Measurements from ENCODE around the gene DLG2.

GRCh38 chr11:84146826-84147225 is 1480.3 kb downstream of the DLG2 start:
- no peak for TF ChIP-seq NFIC (IDR thresholded peaks at IDR 0.05)
- no peak for TF ChIP-seq MAX (IDR thresholded peaks at IDR 0.05)
- TF ChIP-seq CEBPB (IDR thresholded peaks at IDR 0.05), result no peak
- no peak for TF ChIP-seq TEAD4 (IDR thresholded peaks at IDR 0.05)
- no peak for TF ChIP-seq RAD21 (IDR thresholded peaks at IDR 0.05; ENCODE audit: low read depth)
- TF ChIP-seq TAF1 (IDR thresholded peaks at IDR 0.05; ENCODE audit: low read depth), result no peak
- TF ChIP-seq, protein P1, sequence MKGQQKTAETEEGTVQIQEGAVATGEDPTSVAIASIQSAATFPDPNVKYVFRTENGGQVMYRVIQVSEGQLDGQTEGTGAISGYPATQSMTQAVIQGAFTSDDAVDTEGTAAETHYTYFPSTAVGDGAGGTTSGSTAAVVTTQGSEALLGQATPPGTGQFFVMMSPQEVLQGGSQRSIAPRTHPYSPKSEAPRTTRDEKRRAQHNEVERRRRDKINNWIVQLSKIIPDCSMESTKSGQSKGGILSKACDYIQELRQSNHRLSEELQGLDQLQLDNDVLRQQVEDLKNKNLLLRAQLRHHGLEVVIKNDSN (IDR thresholded peaks at IDR 0.05), result no peak
- TF ChIP-seq YY1 (IDR thresholded peaks at IDR 0.05; ENCODE audit: low read depth), result no peak
- no peak for TF ChIP-seq EGR1 (IDR thresholded peaks at IDR 0.05)
- TF ChIP-seq CREB1 (IDR thresholded peaks at IDR 0.05; ENCODE audit: low read depth), result no peak
- TF ChIP-seq EP300 (IDR thresholded peaks at IDR 0.05; ENCODE audit: borderline replicate concordance), result no peak
- no peak for TF ChIP-seq TCF12 (IDR thresholded peaks at IDR 0.05; ENCODE audit: low read depth)
